Measurements from ENCODE around the gene OVCA2.

Gene OVCA2

DNA sequence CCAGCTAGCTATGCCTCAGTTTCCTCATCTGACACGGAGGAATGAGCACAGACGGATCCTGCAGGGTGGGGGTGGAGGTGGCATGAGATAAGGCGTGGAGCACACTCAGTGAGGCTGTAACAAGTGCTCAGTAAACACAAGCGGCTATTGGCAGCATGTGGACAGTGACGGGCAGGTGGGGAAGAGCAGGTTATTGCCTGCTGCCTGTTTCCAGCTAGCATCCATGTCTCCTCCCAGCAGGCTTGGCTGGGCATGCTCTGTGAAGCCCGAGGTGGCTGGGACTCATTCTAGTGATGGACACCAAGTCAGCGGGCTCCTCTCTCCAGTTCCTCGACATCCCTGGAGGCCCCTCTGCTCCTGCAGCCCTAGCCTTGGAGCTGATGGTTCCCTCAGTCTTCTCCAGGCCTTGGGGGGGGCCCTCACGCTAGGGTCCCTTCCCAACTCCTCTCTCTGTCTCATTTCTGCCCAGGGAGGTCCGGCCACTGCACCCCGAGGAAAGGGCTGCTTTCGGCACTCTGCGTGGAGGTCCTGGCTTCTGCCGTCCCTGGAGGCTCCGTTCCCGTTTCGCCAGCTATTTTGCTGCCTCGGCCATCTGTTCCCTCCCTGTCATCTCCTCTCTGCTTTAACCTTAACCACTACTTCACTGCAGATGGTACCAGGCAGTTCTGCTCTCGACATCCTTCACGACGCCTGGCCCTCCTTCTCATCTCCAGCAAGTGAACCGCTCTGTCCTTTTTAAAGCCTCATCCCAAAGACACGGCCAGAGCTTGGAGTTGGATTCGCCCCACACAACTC lies 22.9 kb upstream of the OVCA2 start:
- Histone ChIP-seq H3K9ac (no peak overlapping the region), H3K4me1 (ENCODE audit: low read depth, poor library complexity, severe bottlenecking) (peaks cover 19% of the 10 kb centered on the region), H3K79me2 (ENCODE audit: insufficient read depth, low read depth) (no peaks in the 10 kb centered on the region), H4K20me1 (ENCODE audit: insufficient read depth) (no peaks in the 10 kb centered on the region), H3K4me3 (IDR thresholded peaks at IDR 0.05; ENCODE audit: insufficient read depth, low read depth, low read length) (no peak overlapping the region), H3K4me2 (no peak overlapping the region), H2AFZ (ENCODE audit: low read depth) (no peak overlapping the region), H3K27me3 (ENCODE audit: insufficient read depth, low read depth) (peaks cover 13% of the 10 kb centered on the region; the same call in 1 of the 2 replicates), H3K27ac (no peak overlapping the region), H3K36me3 (ENCODE audit: insufficient read depth) (no peaks in the 10 kb centered on the region)
- no peak for TF ChIP-seq CTCF (conservative IDR thresholded peaks at IDR 0.05; ENCODE audit: low read depth, low read length)

- Histone ChIP-seq H3K4me3 (IDR thresholded peaks at IDR 0.05; ENCODE audit: insufficient read depth, low read depth, low read length) (no peak overlapping the region), H3K9ac (no peak overlapping the region), H3K4me1 (ENCODE audit: low read depth, poor library complexity, severe bottlenecking) (peaks cover 19% of the 10 kb centered on the region), H2AFZ (ENCODE audit: low read depth) (no peak overlapping the region), H4K20me1 (ENCODE audit: insufficient read depth) (no peaks in the 10 kb centered on the region), H3K79me2 (ENCODE audit: insufficient read depth, low read depth) (no peaks in the 10 kb centered on the region), H3K4me2 (no peak overlapping the region), H3K27ac (no peak overlapping the region), H3K36me3 (ENCODE audit: insufficient read depth) (no peaks in the 10 kb centered on the region), H3K27me3 (ENCODE audit: insufficient read depth, low read depth) (peaks cover 21% of the 10 kb centered on the region; the same call in 1 of the 2 replicates)
- TF ChIP-seq CTCF (conservative IDR thresholded peaks at IDR 0.05; ENCODE audit: low read depth, low read length): no peak
These were observed 22.1 kb upstream of the OVCA2 start for GRCh38 chr17:2019723-2020122.

- Histone ChIP-seq H3K36me3 (ENCODE audit: insufficient read depth) (no peaks in the 10 kb centered on the region), H3K4me2 (no peak overlapping the region), H3K4me1 (ENCODE audit: low read depth, poor library complexity, severe bottlenecking) (peaks cover 19% of the 10 kb centered on the region), H4K20me1 (ENCODE audit: insufficient read depth) (no peaks in the 10 kb centered on the region), H3K79me2 (ENCODE audit: insufficient read depth, low read depth) (no peaks in the 10 kb centered on the region), H3K27me3 (ENCODE audit: insufficient read depth, low read depth) (peaks cover 27% of the 10 kb centered on the region; the same call in 1 of the 2 replicates), H2AFZ (ENCODE audit: low read depth) (no peak overlapping the region), H3K27ac (no peak overlapping the region), H3K9ac (no peak overlapping the region), H3K4me3 (IDR thresholded peaks at IDR 0.05; ENCODE audit: insufficient read depth, low read depth, low read length) (no peak overlapping the region)
- TF ChIP-seq CTCF (conservative IDR thresholded peaks at IDR 0.05; ENCODE audit: low read depth, low read length): no peak
These were observed 21.1 kb upstream of the OVCA2 start for GRCh38 chr17:2020721-2021120.

GRCh38 chr17:2022647-2023240 lies 19.1 kb upstream of the OVCA2 start:
- H3K4me3 ChIP-seq (IDR thresholded peaks at IDR 0.05; ENCODE audit: insufficient read depth, low read depth, low read length): no peak overlapping the region
- H3K36me3 ChIP-seq (ENCODE audit: insufficient read depth): no peaks in the 10 kb centered on the region
- H3K4me1 ChIP-seq (ENCODE audit: low read depth, poor library complexity, severe bottlenecking): peaks cover 8% of the 10 kb centered on the region
- no peak overlapping the region for H3K27ac ChIP-seq
- no peak overlapping the region for H3K9ac ChIP-seq
- H3K79me2 ChIP-seq (ENCODE audit: insufficient read depth, low read depth): no peaks in the 10 kb centered on the region
- H3K27me3 ChIP-seq (ENCODE audit: insufficient read depth, low read depth): peaks cover 39% of the 10 kb centered on the region; the same call in 1 of the 2 replicates
- H2AFZ ChIP-seq (ENCODE audit: low read depth): no peak overlapping the region
- TF ChIP-seq CTCF (conservative IDR thresholded peaks at IDR 0.05; ENCODE audit: low read depth, low read length): no peak
- H3K4me2 ChIP-seq: no peak overlapping the region
- H4K20me1 ChIP-seq (ENCODE audit: insufficient read depth): no peaks in the 10 kb centered on the region

Measured in KMS-11 (cell line).